ENCODE data around the gene TTR.

GRCh38 chr18:31630549-31630948 lies 38.9 kb downstream of the TTR start:
- no peak for TF ChIP-seq GABPA (IDR thresholded peaks at IDR 0.05; ENCODE audit: low read depth)
- TF ChIP-seq, protein P1, sequence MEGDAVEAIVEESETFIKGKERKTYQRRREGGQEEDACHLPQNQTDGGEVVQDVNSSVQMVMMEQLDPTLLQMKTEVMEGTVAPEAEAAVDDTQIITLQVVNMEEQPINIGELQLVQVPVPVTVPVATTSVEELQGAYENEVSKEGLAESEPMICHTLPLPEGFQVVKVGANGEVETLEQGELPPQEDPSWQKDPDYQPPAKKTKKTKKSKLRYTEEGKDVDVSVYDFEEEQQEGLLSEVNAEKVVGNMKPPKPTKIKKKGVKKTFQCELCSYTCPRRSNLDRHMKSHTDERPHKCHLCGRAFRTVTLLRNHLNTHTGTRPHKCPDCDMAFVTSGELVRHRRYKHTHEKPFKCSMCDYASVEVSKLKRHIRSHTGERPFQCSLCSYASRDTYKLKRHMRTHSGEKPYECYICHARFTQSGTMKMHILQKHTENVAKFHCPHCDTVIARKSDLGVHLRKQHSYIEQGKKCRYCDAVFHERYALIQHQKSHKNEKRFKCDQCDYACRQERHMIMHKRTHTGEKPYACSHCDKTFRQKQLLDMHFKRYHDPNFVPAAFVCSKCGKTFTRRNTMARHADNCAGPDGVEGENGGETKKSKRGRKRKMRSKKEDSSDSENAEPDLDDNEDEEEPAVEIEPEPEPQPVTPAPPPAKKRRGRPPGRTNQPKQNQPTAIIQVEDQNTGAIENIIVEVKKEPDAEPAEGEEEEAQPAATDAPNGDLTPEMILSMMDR (IDR thresholded peaks at IDR 0.05; ENCODE audit: insufficient read depth, low read length), result no peak
- TF ChIP-seq POLR2AphosphoS5 (IDR thresholded peaks at IDR 0.05; ENCODE audit: low read depth), result no peak
- TF ChIP-seq REST (IDR thresholded peaks at IDR 0.05; ENCODE audit: insufficient replicate concordance, low read depth), result no peak

Data from HL-60 (cell line).